ENCODE results near the gene UIMC1. TPM values are rescaled to one million over a fixed set of nuclear protein-coding genes. Genes with fewer than 3 reads are reported as not detected.

Gene UIMC1
- total RNA-seq, 4 donors from 2014 or later, result 10.4 to 24.3 (median 20.2) TPM

- in situ Hi-C loops (cut with MboI; ENCODE audit: low sequenced_read_pairs in 4 of 4), result no loop called here
- DNase-seq (no peak), ATAC-seq (no peak)
- no peak overlapping the region for H3K27ac ChIP-seq
- no peak overlapping the region for H3K4me3 ChIP-seq
- peaks cover 0 to 27% of the 10 kb centered on the region in 2 donors for H3K36me3 ChIP-seq
- no peaks in the 10 kb centered on the region for H3K27me3 ChIP-seq
- no peaks in the 10 kb centered on the region for H3K4me1 ChIP-seq
- TF ChIP-seq POLR2A (IDR thresholded peaks at IDR 0.05), result no peak
- TF ChIP-seq, protein P1, sequence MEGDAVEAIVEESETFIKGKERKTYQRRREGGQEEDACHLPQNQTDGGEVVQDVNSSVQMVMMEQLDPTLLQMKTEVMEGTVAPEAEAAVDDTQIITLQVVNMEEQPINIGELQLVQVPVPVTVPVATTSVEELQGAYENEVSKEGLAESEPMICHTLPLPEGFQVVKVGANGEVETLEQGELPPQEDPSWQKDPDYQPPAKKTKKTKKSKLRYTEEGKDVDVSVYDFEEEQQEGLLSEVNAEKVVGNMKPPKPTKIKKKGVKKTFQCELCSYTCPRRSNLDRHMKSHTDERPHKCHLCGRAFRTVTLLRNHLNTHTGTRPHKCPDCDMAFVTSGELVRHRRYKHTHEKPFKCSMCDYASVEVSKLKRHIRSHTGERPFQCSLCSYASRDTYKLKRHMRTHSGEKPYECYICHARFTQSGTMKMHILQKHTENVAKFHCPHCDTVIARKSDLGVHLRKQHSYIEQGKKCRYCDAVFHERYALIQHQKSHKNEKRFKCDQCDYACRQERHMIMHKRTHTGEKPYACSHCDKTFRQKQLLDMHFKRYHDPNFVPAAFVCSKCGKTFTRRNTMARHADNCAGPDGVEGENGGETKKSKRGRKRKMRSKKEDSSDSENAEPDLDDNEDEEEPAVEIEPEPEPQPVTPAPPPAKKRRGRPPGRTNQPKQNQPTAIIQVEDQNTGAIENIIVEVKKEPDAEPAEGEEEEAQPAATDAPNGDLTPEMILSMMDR (IDR thresholded peaks at IDR 0.05 in 4 of 5, conservative IDR thresholded peaks at IDR 0.05 in 1 of 5), result no peak
- intact Hi-C loops (cut with DNase I; ENCODE audit: low total_unique reads), result no loop called here
- no peaks in the 10 kb centered on the region for H3K9me3 ChIP-seq
Observed at GRCh38 chr5:176899946-176900779, 106.4 kb downstream of the UIMC1 start.

- in situ Hi-C loops (cut with MboI; ENCODE audit: low sequenced_read_pairs in 4 of 4) (no loop called here), intact Hi-C loops (cut with DNase I; ENCODE audit: low total_unique reads) (no loop called here)
- H3K27ac ChIP-seq, result no peak within 1 kb of the TSS
- no peaks in the 10 kb centered on the region for H3K4me1 ChIP-seq
- no peaks in the 10 kb centered on the region for H3K27me3 ChIP-seq
- ATAC-seq (no peak), DNase-seq (no peak)
- H3K4me3 ChIP-seq, result peak within 1 kb of the TSS in 1 of 4 donors; percentile 17
- TF ChIP-seq, protein P1 (IDR thresholded peaks at IDR 0.05 in 4 of 5, conservative IDR thresholded peaks at IDR 0.05 in 1 of 5), result no peak
- no peak for TF ChIP-seq POLR2A (IDR thresholded peaks at IDR 0.05)
- no peaks in the 10 kb centered on the region for H3K9me3 ChIP-seq
- peaks cover 0 to 19% of the 10 kb centered on the region in 2 donors for H3K36me3 ChIP-seq
Observed at GRCh38 chr5:176899296-176899891, 107.2 kb downstream of the UIMC1 start, which contains the start of gene HK3. Gene HK3, minus strand, starts transcription at chr5:176899346. Its CDS starts 3,187 bp downstream, at chr5:176896159.

GRCh38 chr5:176897263-176897662, 109.3 kb downstream of the UIMC1 start:
- TF ChIP-seq, protein P1 (IDR thresholded peaks at IDR 0.05 in 4 of 5, conservative IDR thresholded peaks at IDR 0.05 in 1 of 5), result no peak
- TF ChIP-seq POLR2A (IDR thresholded peaks at IDR 0.05), result no peak
- Histone ChIP-seq H3K9me3 (no peaks in the 10 kb centered on the region), H3K27me3 (no peaks in the 10 kb centered on the region), H3K4me3 (no peak overlapping the region), H3K4me1 (no peaks in the 10 kb centered on the region), H3K27ac (no peak overlapping the region), H3K36me3 (no peaks in the 10 kb centered on the region)
- no peak for DNase-seq
- in situ Hi-C loops (cut with MboI; ENCODE audit: low sequenced_read_pairs in 4 of 4), result no loop called here
- intact Hi-C loops (cut with DNase I; ENCODE audit: low total_unique reads), result no loop called here
- ATAC-seq, result no peak

DNA sequence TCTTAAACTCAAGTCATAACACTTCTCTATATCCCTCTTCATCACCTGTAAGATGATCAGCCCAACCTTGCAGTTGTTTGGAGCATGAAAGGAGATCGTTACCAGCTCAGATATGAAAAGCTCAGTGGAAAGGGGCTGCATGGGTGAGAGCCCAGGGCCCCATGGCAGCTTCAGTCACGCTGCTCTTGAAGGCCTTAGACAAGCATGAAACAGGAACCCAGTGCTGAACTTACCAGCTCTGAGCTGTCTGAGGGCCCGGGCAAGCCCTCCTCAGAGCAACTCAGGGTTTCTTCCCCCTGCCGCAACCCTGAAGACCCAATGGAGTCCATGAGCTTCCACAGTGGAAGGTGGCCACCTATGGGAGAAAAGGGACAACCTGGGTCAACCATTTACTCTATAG, 110.7 kb downstream of the UIMC1 start:
- no peak overlapping the region for H3K4me3 ChIP-seq
- intact Hi-C loops (cut with DNase I; ENCODE audit: low total_unique reads), result no loop called here
- ATAC-seq (no peak), DNase-seq (no peak)
- H3K9me3 ChIP-seq, result no peaks in the 10 kb centered on the region
- H3K4me1 ChIP-seq, result no peaks in the 10 kb centered on the region
- no peaks in the 10 kb centered on the region for H3K27me3 ChIP-seq
- H3K27ac ChIP-seq, result no peak overlapping the region
- no peaks in the 10 kb centered on the region for H3K36me3 ChIP-seq
- TF ChIP-seq, protein P1 (IDR thresholded peaks at IDR 0.05 in 4 of 5, conservative IDR thresholded peaks at IDR 0.05 in 1 of 5), result no peak
- no peak for TF ChIP-seq POLR2A (IDR thresholded peaks at IDR 0.05)
- in situ Hi-C loops (cut with MboI; ENCODE audit: low sequenced_read_pairs in 4 of 4), result no loop called here

All from gastrocnemius medialis (tissue), 4 donors.